ENCODE measurements around the gene TRAF2.
"Not testable (repeated sequence)": the region's sequence is repeated elsewhere in the genome, so short reads cannot be mapped to it uniquely, and the experiment has no call there.

TRAF2 gene

DNA sequence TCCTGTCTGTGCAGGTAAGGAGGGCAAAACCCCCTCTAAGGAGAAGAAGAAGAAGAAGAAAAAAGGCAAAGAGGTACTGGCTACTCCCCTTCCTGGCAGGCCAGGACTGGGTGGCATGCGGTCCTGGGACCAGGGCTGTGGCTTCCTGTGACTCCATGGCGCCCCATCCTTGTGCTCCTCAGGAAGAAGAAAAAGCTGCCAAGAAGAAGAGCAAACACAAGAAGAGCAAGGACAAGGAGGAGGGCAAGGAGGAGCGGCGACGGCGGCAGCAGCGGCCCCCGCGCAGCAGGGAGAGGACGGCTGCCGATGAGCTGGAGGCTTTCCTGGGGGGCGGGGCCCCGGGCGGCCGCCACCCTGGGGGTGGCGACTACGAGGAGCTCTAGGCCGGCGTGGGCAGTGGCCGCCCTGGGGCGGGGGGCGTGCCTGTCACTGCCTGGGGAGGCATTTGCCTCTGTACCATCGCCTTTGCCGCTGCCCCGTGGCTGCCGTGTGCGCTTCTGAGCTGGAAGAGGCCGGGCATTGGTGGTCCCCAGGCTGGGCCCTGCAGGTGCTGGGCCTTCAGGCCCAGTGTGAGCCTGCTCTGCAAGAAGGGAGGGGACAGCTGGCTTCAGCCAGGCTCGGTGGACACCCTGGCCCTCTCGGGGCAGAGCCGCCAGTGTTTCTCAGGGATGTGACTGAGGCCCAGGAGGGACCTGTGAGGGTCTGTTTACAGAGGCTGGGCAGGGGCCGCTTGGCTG lies 46.0 kb upstream of the TRAF2 start:
- in situ Hi-C loops (cut with HindIII; ENCODE audit: low sequenced_read_pairs) = no loop called here
- TF ChIP-seq, protein P1, sequence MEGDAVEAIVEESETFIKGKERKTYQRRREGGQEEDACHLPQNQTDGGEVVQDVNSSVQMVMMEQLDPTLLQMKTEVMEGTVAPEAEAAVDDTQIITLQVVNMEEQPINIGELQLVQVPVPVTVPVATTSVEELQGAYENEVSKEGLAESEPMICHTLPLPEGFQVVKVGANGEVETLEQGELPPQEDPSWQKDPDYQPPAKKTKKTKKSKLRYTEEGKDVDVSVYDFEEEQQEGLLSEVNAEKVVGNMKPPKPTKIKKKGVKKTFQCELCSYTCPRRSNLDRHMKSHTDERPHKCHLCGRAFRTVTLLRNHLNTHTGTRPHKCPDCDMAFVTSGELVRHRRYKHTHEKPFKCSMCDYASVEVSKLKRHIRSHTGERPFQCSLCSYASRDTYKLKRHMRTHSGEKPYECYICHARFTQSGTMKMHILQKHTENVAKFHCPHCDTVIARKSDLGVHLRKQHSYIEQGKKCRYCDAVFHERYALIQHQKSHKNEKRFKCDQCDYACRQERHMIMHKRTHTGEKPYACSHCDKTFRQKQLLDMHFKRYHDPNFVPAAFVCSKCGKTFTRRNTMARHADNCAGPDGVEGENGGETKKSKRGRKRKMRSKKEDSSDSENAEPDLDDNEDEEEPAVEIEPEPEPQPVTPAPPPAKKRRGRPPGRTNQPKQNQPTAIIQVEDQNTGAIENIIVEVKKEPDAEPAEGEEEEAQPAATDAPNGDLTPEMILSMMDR (IDR thresholded peaks at IDR 0.05; ENCODE audit: low read depth, low read length) = no peak
- H3K4me3 ChIP-seq (ENCODE audit: low read depth, low read length) = no peak overlapping the region
- no peak for DNase-seq (ENCODE audit: low read depth, low spot score)

DNA sequence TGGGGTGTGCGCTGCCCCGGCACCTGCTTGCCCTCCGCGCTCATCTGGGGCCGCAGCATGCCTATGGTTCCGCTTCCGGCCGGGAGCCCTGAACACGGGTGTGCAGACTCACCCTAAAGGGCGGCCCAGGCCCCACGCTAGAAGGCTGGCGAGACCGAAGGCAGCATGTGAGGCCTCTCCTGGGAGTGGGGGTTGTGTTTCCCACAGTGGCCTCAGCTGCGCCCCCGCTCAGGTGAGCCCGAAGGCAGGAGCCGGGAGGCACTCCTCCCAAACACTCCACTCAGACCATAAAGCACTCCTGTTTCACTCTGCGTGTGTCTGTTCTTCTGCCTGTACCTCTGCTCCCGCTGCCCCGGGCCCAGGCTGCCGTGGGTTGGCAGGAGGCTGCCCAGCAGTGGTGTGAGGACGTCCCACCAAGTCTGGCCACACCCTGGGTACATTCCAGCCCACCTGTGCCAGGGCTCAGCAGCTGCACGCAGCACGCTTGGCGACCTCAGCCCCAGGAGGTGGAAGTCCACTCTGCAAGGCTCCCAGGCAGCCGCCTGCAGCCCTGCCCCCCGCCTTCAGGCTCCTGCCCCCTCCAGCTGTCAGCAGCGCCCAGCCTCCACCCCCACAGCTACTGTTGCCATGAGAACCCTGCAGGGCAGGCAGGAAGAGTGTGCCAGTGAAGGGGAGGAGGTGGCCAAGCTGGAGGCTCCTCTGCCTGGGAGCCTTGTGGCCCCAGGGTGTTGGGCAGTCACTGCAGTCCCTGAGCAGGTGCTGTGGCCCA lies 45.3 kb upstream of the TRAF2 start:
- TF ChIP-seq, protein P1 (IDR thresholded peaks at IDR 0.05; ENCODE audit: low read depth, low read length) = no peak
- in situ Hi-C loops (cut with HindIII; ENCODE audit: low sequenced_read_pairs) = no loop called here
- peak; percentile 62 for DNase-seq (ENCODE audit: low read depth, low spot score)
- no peak overlapping the region for H3K4me3 ChIP-seq (ENCODE audit: low read depth, low read length)

DNA sequence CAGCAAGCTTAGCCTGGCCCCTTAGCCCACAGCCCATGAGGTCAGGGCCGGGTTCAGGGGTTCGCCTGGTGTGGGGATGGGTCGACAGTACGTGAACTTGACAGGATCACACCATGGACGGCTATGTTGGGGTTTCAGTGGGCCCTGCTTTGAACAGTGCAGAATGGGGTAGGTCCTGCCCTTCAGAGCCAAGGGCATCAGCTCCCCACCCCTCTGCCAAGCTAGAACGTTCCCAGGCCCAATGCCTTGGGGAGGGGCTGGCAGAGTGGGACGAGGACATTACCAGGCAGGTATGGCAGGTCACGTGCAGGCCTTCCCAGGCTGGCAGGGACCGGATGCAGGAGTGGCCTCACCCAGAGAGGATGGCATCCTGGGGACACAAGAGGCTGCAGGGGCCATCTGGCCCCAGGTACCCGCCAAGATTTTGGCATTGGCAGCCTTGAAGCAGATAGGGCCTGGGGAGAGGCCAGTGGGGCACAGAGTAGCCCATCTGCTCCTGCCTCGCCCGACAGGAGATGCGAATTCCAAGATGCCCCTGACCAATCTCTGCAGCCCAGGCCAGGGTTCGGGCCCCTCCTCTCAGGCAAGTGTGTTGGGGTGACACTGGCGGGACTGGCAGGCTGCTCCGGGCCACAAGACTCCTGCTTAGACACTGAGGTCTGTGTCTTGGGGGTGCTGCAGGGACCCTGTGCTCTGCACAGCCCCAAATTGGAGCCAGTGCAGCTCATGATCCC lies 44.5 kb upstream of the TRAF2 start:
- DNase-seq (ENCODE audit: low read depth, low spot score); in situ Hi-C loops (cut with HindIII; ENCODE audit: low sequenced_read_pairs): not testable (repeated sequence)
- peak overlapping the region; percentile 52 for H3K4me3 ChIP-seq (ENCODE audit: low read depth, low read length)

DNA sequence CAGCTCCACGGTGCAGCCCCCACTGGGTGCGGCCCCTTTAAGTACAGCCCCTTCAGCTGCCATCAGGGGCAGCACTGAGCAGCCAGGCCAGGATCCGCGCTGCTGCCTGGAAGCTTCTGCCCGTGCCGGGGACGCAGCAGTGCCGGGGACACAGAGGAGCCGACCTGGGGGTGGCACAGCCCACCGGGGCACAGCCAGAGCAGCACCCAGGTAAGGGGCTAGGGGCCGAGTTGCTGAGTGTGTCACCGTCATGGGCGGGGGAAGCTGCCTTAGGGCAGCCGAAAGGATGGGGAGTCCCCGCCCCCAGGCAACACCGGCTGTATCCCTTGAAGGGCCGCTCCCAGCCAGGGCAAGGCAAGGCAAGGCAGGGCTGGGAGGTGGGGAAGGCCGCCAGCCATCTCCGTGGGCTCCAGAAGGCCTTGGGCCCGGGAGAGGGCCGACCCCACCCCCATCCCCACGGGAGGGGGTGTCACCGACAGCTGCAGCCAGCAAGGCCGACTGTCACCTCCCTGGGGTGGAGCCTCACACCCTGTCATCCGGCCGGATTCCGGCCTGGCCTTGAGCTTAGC lies 43.9 kb upstream of the TRAF2 start, which contains the start of gene AJM1:
TSS of gene AJM1 (plus strand) at position 99 of the 569 bp plus-strand sequence. CDS start 1,937 bp downstream, outside the sequence.
- in situ Hi-C loops (cut with HindIII; ENCODE audit: low sequenced_read_pairs) = not testable (repeated sequence)
- TF ChIP-seq, protein P1 (IDR thresholded peaks at IDR 0.05; ENCODE audit: low read depth, low read length) = peak; percentile 90
- H3K4me3 ChIP-seq (ENCODE audit: low read depth, low read length) = peak within 1 kb of the TSS; percentile 52
- DNase-seq (ENCODE audit: low read depth, low spot score) = peak; percentile 76

DNA sequence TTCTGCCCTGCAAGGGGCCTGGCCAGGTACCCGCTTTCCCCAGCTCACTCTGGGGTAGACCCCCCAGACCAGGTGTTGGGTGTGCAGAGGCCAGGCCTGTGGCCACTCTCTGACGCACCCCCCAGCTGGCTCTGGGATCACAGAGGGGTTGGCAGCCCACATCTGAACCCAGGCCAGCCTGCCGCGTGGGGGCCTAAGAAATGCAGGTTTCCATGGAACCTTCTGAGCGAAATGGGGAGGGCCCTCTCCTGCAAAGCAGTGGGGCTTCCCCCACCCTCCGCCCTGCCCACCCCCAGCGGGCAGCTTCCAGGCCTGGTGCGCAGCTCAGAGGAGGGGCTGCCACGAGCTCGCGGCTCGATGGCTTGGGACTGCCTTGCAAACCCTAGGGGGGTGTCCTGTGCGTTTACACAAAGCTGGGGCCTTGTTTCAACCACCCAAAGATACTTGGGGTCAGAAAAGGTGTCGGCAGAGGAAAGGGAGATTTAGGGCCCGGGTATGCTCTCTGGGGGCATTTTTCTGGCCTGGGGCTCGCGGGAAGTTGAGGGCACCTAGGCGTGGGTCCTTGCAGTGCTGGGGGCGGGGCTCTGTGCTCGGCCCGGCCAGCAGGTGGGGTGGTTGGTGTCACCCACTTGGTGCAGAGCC lies 43.0 kb upstream of the TRAF2 start:
- DNase-seq (ENCODE audit: low read depth, low spot score); in situ Hi-C loops (cut with HindIII; ENCODE audit: low sequenced_read_pairs); H3K4me3 ChIP-seq (ENCODE audit: low read depth, low read length): not testable (repeated sequence)

GRCh38 chr9:136843801-136844740 lies 42.2 kb upstream of the TRAF2 start:
- TF ChIP-seq, protein P1 (IDR thresholded peaks at IDR 0.05; ENCODE audit: low read depth, low read length) = peak; percentile 49
- H3K4me3 ChIP-seq (ENCODE audit: low read depth, low read length); in situ Hi-C loops (cut with HindIII; ENCODE audit: low sequenced_read_pairs); DNase-seq (ENCODE audit: low read depth, low spot score): not testable (repeated sequence)

Data from astrocyte of the spinal cord (primary cell).